ENCODE results near the gene MDM2. TPM values are rescaled to one million over a fixed set of nuclear protein-coding genes. Genes with fewer than 3 reads are reported as not detected.
"Not testable (repeated sequence)": the region's sequence is repeated elsewhere in the genome, so short reads cannot be mapped to it uniquely, and the experiment has no call there.

The MDM2 gene
- total RNA-seq, 1 experiment from 2014 or later = 86.4 TPM

GRCh38 chr12:68802372-68802745 lies 5.6 kb upstream of the MDM2 start:
- H3K4me1 ChIP-seq (ENCODE audit: insufficient read depth, low read length) = peaks cover 35% of the 10 kb centered on the region
- H3K79me2 ChIP-seq (ENCODE audit: low read length); H3F3A ChIP-seq (ENCODE audit: low read length, unreplicated experiment); intact Hi-C loops (cut with micrococcal nuclease); H3K36me3 ChIP-seq (ENCODE audit: low read depth, low read length); ATAC-seq; BruUV-seq (replicated peaks); H3K9me3 ChIP-seq (ENCODE audit: low read length); H3K9me2 ChIP-seq (replicated peaks; ENCODE audit: low read length); H3K9ac ChIP-seq (ENCODE audit: low read length); DNase-seq; CTCF ChIA-PET; H3K27me3 ChIP-seq (ENCODE audit: low read length); H4K20me1 ChIP-seq (ENCODE audit: low read length); POLR2A ChIA-PET (ENCODE audit: unreplicated experiment): not testable (repeated sequence)
- peak overlapping the region; percentile 90; the same call in 1 of the 2 replicates for H3K4me2 ChIP-seq (ENCODE audit: low read length)
- H3K27ac ChIP-seq (ENCODE audit: low read length) = peak overlapping the region; percentile 52; the same call in 1 of the 2 replicates
- peak overlapping the region; percentile 93; the same call in 1 of the 2 replicates for H2AFZ ChIP-seq (ENCODE audit: low read length)
- H3K4me3 ChIP-seq (ENCODE audit: low read length) = peak overlapping the region; percentile 60; the same call in 1 of the 2 replicates

- DNase-seq; H3F3A ChIP-seq (ENCODE audit: low read length, unreplicated experiment); CTCF ChIA-PET; intact Hi-C loops (cut with micrococcal nuclease); ATAC-seq; H2AFZ ChIP-seq (ENCODE audit: low read length); H3K9me2 ChIP-seq (replicated peaks; ENCODE audit: low read length); H3K9me3 ChIP-seq (ENCODE audit: low read length); H3K4me2 ChIP-seq (ENCODE audit: low read length); H3K36me3 ChIP-seq (ENCODE audit: low read depth, low read length); H3K27me3 ChIP-seq (ENCODE audit: low read length); BruUV-seq (replicated peaks); H3K4me3 ChIP-seq (ENCODE audit: low read length); POLR2A ChIA-PET (ENCODE audit: unreplicated experiment); H3K27ac ChIP-seq (ENCODE audit: low read length); H4K20me1 ChIP-seq (ENCODE audit: low read length); H3K9ac ChIP-seq (ENCODE audit: low read length); H3K79me2 ChIP-seq (ENCODE audit: low read length): not testable (repeated sequence)
- H3K4me1 ChIP-seq (ENCODE audit: insufficient read depth, low read length) = peaks cover 35% of the 10 kb centered on the region
Observed at GRCh38 chr12:68802911-68803651, 4.9 kb upstream of the MDM2 start.

- Histone ChIP-seq H3K9ac (ENCODE audit: low read length) (no peak overlapping the region), H3K79me2 (ENCODE audit: low read length) (peaks cover 10% of the 10 kb centered on the region), H3F3A (ENCODE audit: low read length, unreplicated experiment) (no peaks in the 10 kb centered on the region), H3K36me3 (ENCODE audit: low read depth, low read length) (no peaks in the 10 kb centered on the region), H3K4me3 (ENCODE audit: low read length) (no peak overlapping the region), H3K27me3 (ENCODE audit: low read length) (no peaks in the 10 kb centered on the region), H3K4me1 (ENCODE audit: insufficient read depth, low read length) (peaks cover 35% of the 10 kb centered on the region), H3K4me2 (ENCODE audit: low read length) (no peak overlapping the region), H4K20me1 (ENCODE audit: low read length) (0 out of 2 replicates have a peak, but pooled peaks cover 2% of the 10 kb centered on the region), H2AFZ (ENCODE audit: low read length) (no peak overlapping the region), H3K9me2 (replicated peaks; ENCODE audit: low read length) (no peaks in the 10 kb centered on the region), H3K27ac (ENCODE audit: low read length) (no peak overlapping the region), H3K9me3 (ENCODE audit: low read length) (no peaks in the 10 kb centered on the region)
- ATAC-seq = no peak
- intact Hi-C loops (cut with micrococcal nuclease) = no loop called here
- ChIA-PET CTCF (no interaction called here), POLR2A (ENCODE audit: unreplicated experiment) (no interaction called here)
- BruUV-seq (replicated peaks) = no TSS peak
- no peak for DNase-seq
- TF ChIP-seq EZH2phosphoT487 (IDR thresholded peaks at IDR 0.05; ENCODE audit: borderline replicate concordance, low read length) = no peak
- no peak for TF ChIP-seq EZH2 (IDR thresholded peaks at IDR 0.05; ENCODE audit: low read length, unreplicated experiment)
- no peak for TF ChIP-seq CTCF (conservative IDR thresholded peaks at IDR 0.05; ENCODE audit: low read depth, low read length)
Observed at GRCh38 chr12:68803948-68804656, 3.9 kb upstream of the MDM2 start.

Measured in PC-3 (cell line).